ENCODE data around the gene CCK. TPM values are rescaled to one million over a fixed set of nuclear protein-coding genes. Genes with fewer than 3 reads are reported as not detected.
A peak's percentile ranks its signal among the peaks of the same experiment; 100 is the strongest.

The CCK gene
- total and polyA plus RNA-seq, 4 donors = 0.28 to 1.2 (median 0.41) TPM; not detected in 1

GRCh38 chr3:42250761-42251160 is 15.2 kb downstream of the CCK start:
- Histone ChIP-seq H3K27me3 (ENCODE audit: control insufficient read depth in 3 of 3, insufficient read depth in 3 of 3, low read length in 2 of 3) (peaks cover 3 to 18% (median 3%) of the 10 kb centered on the region in 3 donors), H3K9ac (ENCODE audit: insufficient read depth in 1 of 2, low read length in 2 of 2) (no peak overlapping the region), H3K27ac (ENCODE audit: low read depth in 1 of 2, low read length in 1 of 2) (no peak overlapping the region), H3K4me3 (no peak overlapping the region), H3K36me3 (ENCODE audit: control insufficient read depth in 4 of 4, insufficient read depth in 4 of 4, low read length in 4 of 4) (no peaks in the 10 kb centered on the region), H3K9me3 (ENCODE audit: control insufficient read depth in 4 of 4, insufficient read depth in 3 of 4, low read length in 3 of 4) (no peaks in the 10 kb centered on the region), H3K4me1 (ENCODE audit: control insufficient read depth in 5 of 5, insufficient read depth in 5 of 5, low read length in 5 of 5) (no peaks in the 10 kb centered on the region)
- WGBS, 2 donors = 3 to 95% methylated on average over 1 of the region's 1 CpG
- TF ChIP-seq CTCF (IDR thresholded peaks at IDR 0.05; ENCODE audit: control extremely low read depth, extremely low read depth) = no peak
- no peak for ATAC-seq (ENCODE audit: insufficient read depth, low FRiP score)
- DNase-seq = no peak

- Histone ChIP-seq H3K4me1 (ENCODE audit: control insufficient read depth in 5 of 5, insufficient read depth in 5 of 5, low read length in 5 of 5) (no peaks in the 10 kb centered on the region), H3K36me3 (ENCODE audit: control insufficient read depth in 4 of 4, insufficient read depth in 4 of 4, low read length in 4 of 4) (no peaks in the 10 kb centered on the region), H3K27me3 (ENCODE audit: control insufficient read depth in 3 of 3, insufficient read depth in 3 of 3, low read length in 2 of 3) (peaks cover 3 to 8% (median 5%) of the 10 kb centered on the region in 3 donors), H3K4me3 (no peak overlapping the region), H3K9ac (ENCODE audit: insufficient read depth in 1 of 2, low read length in 2 of 2) (no peak overlapping the region), H3K9me3 (ENCODE audit: control insufficient read depth in 4 of 4, insufficient read depth in 3 of 4, low read length in 3 of 4) (peaks cover 0 to 3% (median 0%) of the 10 kb centered on the region in 4 donors), H3K27ac (ENCODE audit: low read depth in 1 of 2, low read length in 1 of 2) (no peak overlapping the region)
- WGBS, 2 donors = 9 to 12% methylated on average over 9 of the region's 9 CpGs
- TF ChIP-seq CTCF (IDR thresholded peaks at IDR 0.05; ENCODE audit: control extremely low read depth, extremely low read depth) = peak; percentile 57
- DNase-seq (peak; percentile 35 to 59 (median 37)), ATAC-seq (ENCODE audit: insufficient read depth, low FRiP score) (peak; percentile 47)
These were observed 18.4 kb downstream of the CCK start for GRCh38 chr3:42247576-42248027.

GRCh38 chr3:42246091-42246490 is 19.9 kb downstream of the CCK start:
- no peak for DNase-seq
- Histone ChIP-seq H3K27ac (ENCODE audit: low read depth in 1 of 2, low read length in 1 of 2) (no peak overlapping the region), H3K4me3 (no peak overlapping the region), H3K9me3 (ENCODE audit: control insufficient read depth in 4 of 4, insufficient read depth in 3 of 4, low read length in 3 of 4) (peaks cover 0 to 3% (median 0%) of the 10 kb centered on the region in 4 donors), H3K27me3 (ENCODE audit: control insufficient read depth in 3 of 3, insufficient read depth in 3 of 3, low read length in 2 of 3) (peaks cover 0 to 5% (median 4%) of the 10 kb centered on the region in 3 donors), H3K36me3 (ENCODE audit: control insufficient read depth in 4 of 4, insufficient read depth in 4 of 4, low read length in 4 of 4) (no peaks in the 10 kb centered on the region), H3K4me1 (ENCODE audit: control insufficient read depth in 5 of 5, insufficient read depth in 5 of 5, low read length in 5 of 5) (no peaks in the 10 kb centered on the region), H3K9ac (ENCODE audit: insufficient read depth in 1 of 2, low read length in 2 of 2) (no peak overlapping the region)
- ATAC-seq (ENCODE audit: insufficient read depth, low FRiP score) = no peak
- 62 to 68% methylated on average over 1 of the region's 1 CpG for WGBS, 2 donors
- TF ChIP-seq CTCF (IDR thresholded peaks at IDR 0.05; ENCODE audit: control extremely low read depth, extremely low read depth) = no peak

- Histone ChIP-seq H3K4me1 (ENCODE audit: control insufficient read depth in 5 of 5, insufficient read depth in 5 of 5, low read length in 5 of 5) (no peaks in the 10 kb centered on the region), H3K27ac (ENCODE audit: low read depth in 1 of 2, low read length in 1 of 2) (no peak overlapping the region), H3K27me3 (ENCODE audit: control insufficient read depth in 3 of 3, insufficient read depth in 3 of 3, low read length in 2 of 3) (no peaks in the 10 kb centered on the region), H3K36me3 (ENCODE audit: control insufficient read depth in 4 of 4, insufficient read depth in 4 of 4, low read length in 4 of 4) (no peaks in the 10 kb centered on the region), H3K4me3 (no peak overlapping the region), H3K9me3 (ENCODE audit: control insufficient read depth in 4 of 4, insufficient read depth in 3 of 4, low read length in 3 of 4) (peaks cover 0 to 5% (median 3%) of the 10 kb centered on the region in 4 donors), H3K9ac (ENCODE audit: insufficient read depth in 1 of 2, low read length in 2 of 2) (no peak overlapping the region)
- DNase-seq = no peak
- no peak for TF ChIP-seq CTCF (IDR thresholded peaks at IDR 0.05; ENCODE audit: control extremely low read depth, extremely low read depth)
- WGBS, 2 donors = 94 to 97% methylated on average over 2 of the region's 2 CpGs
- no peak for ATAC-seq (ENCODE audit: insufficient read depth, low FRiP score)
These were observed 29.4 kb downstream of the CCK start for GRCh38 chr3:42236611-42237010.
